Measurements from ENCODE around the gene CPVL.

DNA sequence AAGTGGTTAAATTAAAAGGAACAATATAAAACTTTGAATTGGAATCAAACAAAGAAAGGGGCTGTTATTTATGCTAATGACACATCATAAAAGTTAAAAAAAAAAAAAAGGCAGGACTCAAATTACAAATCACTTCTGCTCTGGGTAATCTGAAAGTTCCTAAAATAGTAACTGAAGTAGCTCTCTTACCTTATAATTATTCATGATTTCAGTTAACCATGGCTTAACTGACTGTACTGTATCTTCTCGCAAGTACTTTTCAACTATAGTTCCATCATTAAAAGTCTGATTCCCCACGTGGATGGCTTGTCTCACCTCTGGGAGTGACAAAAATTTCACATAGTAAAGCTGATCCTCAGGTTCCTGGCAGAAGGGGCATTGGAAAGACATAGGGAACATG is 82.5 kb downstream of the CPVL start:
- TF ChIP-seq, protein P1, sequence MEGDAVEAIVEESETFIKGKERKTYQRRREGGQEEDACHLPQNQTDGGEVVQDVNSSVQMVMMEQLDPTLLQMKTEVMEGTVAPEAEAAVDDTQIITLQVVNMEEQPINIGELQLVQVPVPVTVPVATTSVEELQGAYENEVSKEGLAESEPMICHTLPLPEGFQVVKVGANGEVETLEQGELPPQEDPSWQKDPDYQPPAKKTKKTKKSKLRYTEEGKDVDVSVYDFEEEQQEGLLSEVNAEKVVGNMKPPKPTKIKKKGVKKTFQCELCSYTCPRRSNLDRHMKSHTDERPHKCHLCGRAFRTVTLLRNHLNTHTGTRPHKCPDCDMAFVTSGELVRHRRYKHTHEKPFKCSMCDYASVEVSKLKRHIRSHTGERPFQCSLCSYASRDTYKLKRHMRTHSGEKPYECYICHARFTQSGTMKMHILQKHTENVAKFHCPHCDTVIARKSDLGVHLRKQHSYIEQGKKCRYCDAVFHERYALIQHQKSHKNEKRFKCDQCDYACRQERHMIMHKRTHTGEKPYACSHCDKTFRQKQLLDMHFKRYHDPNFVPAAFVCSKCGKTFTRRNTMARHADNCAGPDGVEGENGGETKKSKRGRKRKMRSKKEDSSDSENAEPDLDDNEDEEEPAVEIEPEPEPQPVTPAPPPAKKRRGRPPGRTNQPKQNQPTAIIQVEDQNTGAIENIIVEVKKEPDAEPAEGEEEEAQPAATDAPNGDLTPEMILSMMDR (conservative IDR thresholded peaks at IDR 0.05), result no peak
- no peak for TF ChIP-seq ZFX (IDR thresholded peaks at IDR 0.05)

Measured in C4-2B (cell line).